Diencephalon (tissue), 1 donor: ENCODE data around the gene TRIM66. TPM values are rescaled to one million over a fixed set of nuclear protein-coding genes. Genes with fewer than 3 reads are reported as not detected.

Source experiments
- small RNA-seq: library from RNA; depleted of rRNA; stranded (forward); fragments of <200 nt; gene quantifications from one replicate; pipeline ENCODE3, GENCODE V24; 2014
- total RNA-seq: library from RNA; depleted of rRNA; stranded (reverse); fragments of >200 nt; gene quantifications from one replicate; pipeline ENCODE4 v1.2.3, GENCODE V29; 2014

Gene TRIM66, protein sequence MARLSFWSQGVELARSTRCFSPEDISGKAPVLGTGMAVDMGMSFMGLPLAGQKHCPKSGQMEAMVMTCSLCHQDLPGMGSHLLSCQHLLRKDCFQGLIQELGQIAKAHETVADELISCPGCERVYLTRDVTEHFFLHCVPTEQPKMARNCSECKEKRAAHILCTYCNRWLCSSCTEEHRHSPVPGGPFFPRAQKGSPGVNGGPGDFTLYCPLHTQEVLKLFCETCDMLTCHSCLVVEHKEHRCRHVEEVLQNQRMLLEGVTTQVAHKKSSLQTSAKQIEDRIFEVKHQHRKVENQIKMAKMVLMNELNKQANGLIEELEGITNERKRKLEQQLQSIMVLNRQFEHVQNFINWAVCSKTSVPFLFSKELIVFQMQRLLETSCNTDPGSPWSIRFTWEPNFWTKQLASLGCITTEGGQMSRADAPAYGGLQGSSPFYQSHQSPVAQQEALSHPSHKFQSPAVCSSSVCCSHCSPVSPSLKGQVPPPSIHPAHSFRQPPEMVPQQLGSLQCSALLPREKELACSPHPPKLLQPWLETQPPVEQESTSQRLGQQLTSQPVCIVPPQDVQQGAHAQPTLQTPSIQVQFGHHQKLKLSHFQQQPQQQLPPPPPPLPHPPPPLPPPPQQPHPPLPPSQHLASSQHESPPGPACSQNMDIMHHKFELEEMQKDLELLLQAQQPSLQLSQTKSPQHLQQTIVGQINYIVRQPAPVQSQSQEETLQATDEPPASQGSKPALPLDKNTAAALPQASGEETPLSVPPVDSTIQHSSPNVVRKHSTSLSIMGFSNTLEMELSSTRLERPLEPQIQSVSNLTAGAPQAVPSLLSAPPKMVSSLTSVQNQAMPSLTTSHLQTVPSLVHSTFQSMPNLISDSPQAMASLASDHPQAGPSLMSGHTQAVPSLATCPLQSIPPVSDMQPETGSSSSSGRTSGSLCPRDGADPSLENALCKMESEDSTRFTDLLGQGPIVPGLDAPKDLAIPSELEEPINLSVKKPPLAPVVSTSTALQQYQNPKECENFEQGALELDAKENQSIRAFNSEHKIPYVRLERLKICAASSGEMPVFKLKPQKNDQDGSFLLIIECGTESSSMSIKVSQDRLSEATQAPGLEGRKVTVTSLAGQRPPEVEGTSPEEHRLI (N-terminal part only)
- 7.8 TPM for total RNA-seq

DNA sequence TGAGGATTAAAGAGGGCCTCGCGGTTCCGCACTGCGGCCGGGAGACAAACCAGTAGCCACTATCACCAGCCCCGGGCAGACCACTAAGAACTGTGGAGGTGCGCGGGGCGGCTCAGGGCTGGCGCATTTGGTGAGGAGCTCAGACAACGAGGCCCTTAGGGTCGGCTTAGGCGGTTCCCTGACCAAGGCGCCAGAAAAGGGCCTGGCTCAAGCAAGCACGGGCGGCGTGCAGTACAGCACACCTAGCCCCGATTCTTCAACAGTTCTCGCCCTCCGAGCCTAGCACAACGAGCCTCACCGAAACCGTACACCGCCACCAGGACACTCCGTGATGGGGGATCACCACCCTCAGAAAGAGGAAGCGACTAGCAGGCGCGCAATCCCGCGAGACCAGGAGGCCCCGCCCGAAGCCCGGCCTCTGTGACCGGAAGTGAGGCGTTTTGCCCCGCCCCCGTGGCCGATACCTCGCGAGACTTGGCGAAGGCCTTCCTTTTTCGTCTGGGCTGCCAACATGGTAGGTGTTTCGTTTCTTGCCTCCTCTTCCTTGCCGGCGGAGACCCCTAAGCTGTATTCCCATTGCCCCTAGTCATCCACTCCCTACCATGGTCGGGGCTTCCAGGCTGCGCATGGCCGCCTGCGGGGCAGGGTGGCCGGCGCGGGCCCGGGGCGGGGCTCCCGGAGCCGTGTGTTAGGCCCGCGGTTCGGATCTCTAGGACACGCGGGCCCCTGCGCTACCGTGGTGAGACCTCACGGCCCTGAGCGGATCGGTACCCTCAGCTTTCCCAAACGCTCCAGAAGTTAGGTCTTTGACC lies at the start of gene TRIM66, which contains the start of gene RPL27A:
TRIM66 (minus strand) TSS at position 363 of the 812 bp plus-strand sequence. CDS start 10,391 bp downstream, outside the sequence.
RPL27A (plus strand) TSS at position 490 of the 812 bp plus-strand sequence; CDS start at position 512, 22 bp downstream.

DNA sequence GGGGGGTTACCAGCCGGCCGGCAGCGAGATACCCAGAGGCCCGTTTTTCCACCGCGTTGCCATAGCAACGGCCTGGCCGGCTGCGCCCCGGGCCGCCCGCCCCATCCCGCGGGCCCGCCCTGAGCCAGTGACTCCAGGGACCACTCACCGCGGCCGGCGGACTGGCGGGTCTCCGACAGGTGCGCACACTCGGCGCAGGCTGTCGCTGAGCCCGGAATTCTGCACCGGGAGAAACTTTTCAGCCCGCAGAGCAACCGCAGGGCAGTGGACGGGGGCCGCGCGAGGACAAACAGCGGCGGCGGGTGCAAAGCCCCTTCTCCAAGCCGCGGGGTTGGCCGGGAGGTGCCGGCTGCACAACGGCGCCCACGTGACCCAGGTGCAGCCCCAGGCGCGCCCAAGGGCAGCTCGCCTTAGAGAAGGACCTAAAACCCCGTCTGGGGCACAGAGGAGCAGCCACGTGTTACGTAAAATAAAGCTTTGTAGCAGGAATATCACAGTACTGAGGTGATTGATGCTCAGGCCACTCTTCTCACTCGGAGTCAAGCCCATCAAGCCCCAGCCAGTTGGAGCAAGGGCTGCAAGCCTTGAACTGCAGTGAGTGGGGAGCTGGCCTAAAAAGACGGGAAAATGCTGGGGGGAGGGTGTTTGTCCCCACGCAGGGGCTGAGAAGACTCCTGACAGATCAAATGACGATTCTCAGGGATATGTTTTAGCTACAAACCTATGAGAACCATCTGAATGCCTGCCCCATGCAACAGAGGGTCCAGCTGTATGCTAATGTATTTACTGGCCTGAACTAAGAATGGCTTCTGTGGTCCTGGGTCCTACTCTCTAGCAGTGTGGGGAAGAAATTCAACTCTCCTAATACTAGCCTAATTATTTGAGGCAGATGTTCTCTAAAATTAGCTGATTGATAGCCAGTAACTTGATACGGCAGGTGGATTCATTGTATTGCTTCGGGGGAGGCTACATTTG lies 88.2 kb downstream of the TRIM66 start, which contains the start of gene STK33:
STK33 (minus strand) TSS at position 294 of the 975 bp plus-strand sequence. CDS start 119,323 bp downstream, outside the sequence.

Small RNA genes within 50 kb of the gene (small RNA-seq; reads per million reads assigned to genes)
- gene SNORA3A (not detected), gene SNORA3B (1.7 reads per million, percentile 84 among the genes with 10 or more reads in this experiment)

Other genes with a start within 250 kb of the TRIM66 start
- gene STK33, start 88.4 kb downstream of the TRIM66 start, total RNA-seq, result 22.6 TPM
- gene RPL27A, start 127 bp upstream of the TRIM66 start, total RNA-seq, result 611 TPM
- 30.9 TPM for gene AKIP1, start 228.5 kb upstream of the TRIM66 start, total RNA-seq